ENCODE data around the gene STEAP2.

DNA sequence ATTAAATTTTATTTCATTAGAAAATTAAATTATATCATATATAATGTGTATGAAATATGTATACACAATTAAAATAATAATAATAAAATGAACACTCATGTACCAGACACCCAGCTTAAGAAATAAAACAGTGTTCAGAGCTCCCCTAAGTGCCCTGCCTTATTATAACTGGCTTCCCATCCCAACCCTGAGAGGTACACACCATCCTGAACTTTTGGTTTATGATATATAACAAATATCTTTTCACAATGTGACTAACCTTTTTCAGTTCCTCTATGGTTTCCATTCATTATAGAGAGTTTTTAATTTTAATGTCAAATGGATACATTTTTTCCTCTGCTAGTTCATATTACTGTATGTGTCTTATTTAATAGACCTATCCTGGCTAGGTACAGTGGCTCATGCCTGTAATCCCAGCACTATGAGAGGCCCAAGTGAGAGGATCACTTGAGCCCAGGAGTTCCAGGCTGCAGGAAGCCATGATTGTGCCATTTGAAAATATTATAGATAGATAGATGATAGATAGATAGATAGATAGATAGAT lies 24.0 kb upstream of the STEAP2 start:
- no peak for TF ChIP-seq POLR2A (IDR thresholded peaks at IDR 0.05)
- TF ChIP-seq, protein P1, sequence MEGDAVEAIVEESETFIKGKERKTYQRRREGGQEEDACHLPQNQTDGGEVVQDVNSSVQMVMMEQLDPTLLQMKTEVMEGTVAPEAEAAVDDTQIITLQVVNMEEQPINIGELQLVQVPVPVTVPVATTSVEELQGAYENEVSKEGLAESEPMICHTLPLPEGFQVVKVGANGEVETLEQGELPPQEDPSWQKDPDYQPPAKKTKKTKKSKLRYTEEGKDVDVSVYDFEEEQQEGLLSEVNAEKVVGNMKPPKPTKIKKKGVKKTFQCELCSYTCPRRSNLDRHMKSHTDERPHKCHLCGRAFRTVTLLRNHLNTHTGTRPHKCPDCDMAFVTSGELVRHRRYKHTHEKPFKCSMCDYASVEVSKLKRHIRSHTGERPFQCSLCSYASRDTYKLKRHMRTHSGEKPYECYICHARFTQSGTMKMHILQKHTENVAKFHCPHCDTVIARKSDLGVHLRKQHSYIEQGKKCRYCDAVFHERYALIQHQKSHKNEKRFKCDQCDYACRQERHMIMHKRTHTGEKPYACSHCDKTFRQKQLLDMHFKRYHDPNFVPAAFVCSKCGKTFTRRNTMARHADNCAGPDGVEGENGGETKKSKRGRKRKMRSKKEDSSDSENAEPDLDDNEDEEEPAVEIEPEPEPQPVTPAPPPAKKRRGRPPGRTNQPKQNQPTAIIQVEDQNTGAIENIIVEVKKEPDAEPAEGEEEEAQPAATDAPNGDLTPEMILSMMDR (IDR thresholded peaks at IDR 0.05) = no peak
